Esophagus squamous epithelium (tissue), 5 donors: ENCODE measurements around the gene ETS1. TPM values are rescaled to one million over a fixed set of nuclear protein-coding genes. Genes with fewer than 3 reads are reported as not detected.

Experiments
- DNase-seq: peaks from one replicate; lab custom pipeline; 2025; lab: John Stamatoyannopoulos, UW
- H3K27ac ChIP-seq, 4 donors: fragments of 200-600 bp; sonication (generic); one replicate each; pipeline ENCODE4 v1.5.1; 2016 to 2019; ENCODE audit warnings: mild to moderate bottlenecking in 1 of 4
- H3K27me3 ChIP-seq, 4 donors: fragments of 200-600 bp; sonication (generic); 1 replicate in 3 of 4; 2 replicates in 1 of 4; pipeline versions ENCODE4 v1.5.1 to v1.6.0; 2017 to 2021; ENCODE audit warnings: antibody characterized with exemption in 1 of 4
- H3K36me3 ChIP-seq, 3 donors: fragments of 200-600 bp; sonication (generic); one replicate each; pipeline ENCODE4 v1.5.1; 2016 to 2019
- H3K4me1 ChIP-seq, 3 donors: fragments of 200-600 bp; sonication (generic); one replicate each; pipeline ENCODE4 v1.5.1; 2017 to 2019
- H3K4me3 ChIP-seq, 4 donors: fragments of 200-600 bp; sonication (generic); 1 replicate in 3 of 4; 2 replicates in 1 of 4; pipeline ENCODE4 v1.5.1; 2016 to 2019; ENCODE audit warnings: mild to moderate bottlenecking in 2 of 4, moderate library complexity in 1 of 4
- H3K9me3 ChIP-seq, 3 donors: fragments of 200-600 bp; sonication (generic); one replicate each; pipeline ENCODE4 v1.5.1; 2016 to 2019
- POLR2A ChIP-seq, 4 donors: fragments of 450-650 bp; IDR thresholded peaks; one replicate each; pipeline ENCODE4 v1.6.1; 2017; ENCODE audit warnings: antibody characterized with exemption in 4 of 4, mild to moderate bottlenecking in 4 of 4, moderate library complexity in 3 of 4
- WGBS, 2 donors: methylation state at CpG; one replicate each; pipeline ENCODE4 v1.1.5; 2018; 5-methylcytosine and 5-hydroxymethylcytosine counted together
- intact Hi-C: fragments of 100-400 bp; cut with DNase I; formaldehyde crosslinking; loops from one replicate; pipeline ENCODE4 v1.15.0; 2022
- total RNA-seq, 4 donors: library from RNA; depleted of rRNA; stranded (reverse); fragments of >200 nt; gene quantifications; one replicate each; pipeline ENCODE4 v1.1.0, GENCODE V29; 2016
- TF ChIP-seq, protein P1 (sequence below), 6 experiments: fragments of 450-650 bp in 4 of 6; fragments of 200-600 bp in 2 of 6; sonication (generic) in 2 of 6; IDR thresholded peaks; one replicate each; pipeline ENCODE4 v1.5.1; 2016 to 2019; ENCODE audit warnings: antibody characterized with exemption in 6 of 6, mild to moderate bottlenecking in 4 of 6, moderate library complexity in 4 of 6
- donor health status: DM: yes; HTN: yes; CAD: no.

The ETS1 gene
- total RNA-seq, 4 donors from 2014 or later = 3.4 to 37.0 (median 16.4) TPM

DNA sequence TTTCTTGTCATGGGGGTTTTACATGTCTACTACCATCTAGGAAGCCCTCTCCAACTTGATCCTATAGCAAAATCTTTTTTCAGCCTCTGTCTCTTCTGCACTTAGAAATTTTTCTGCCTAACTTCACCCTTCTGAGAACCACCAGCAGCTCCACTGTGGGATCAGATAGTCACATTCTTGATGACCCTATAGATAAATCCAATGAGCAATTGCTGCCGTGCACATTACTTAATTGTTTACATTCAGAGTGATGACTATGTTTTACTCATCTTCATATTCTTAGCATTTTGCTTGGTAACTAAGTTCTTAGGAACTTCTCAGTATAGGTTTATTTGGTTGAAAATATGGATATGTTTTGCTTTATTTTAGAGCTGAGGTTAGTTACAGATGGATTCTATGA is 12.4 kb upstream of the ETS1 start:
- Histone ChIP-seq H3K9me3 (no peaks in the 10 kb centered on the region), H3K36me3 (no peaks in the 10 kb centered on the region), H3K4me3 (no peak overlapping the region), H3K4me1 (no peaks in the 10 kb centered on the region), H3K27ac (no peak overlapping the region), H3K27me3 (peaks cover 0 to 10% (median 0%) of the 10 kb centered on the region in 4 donors)
- DNase-seq = no peak
- no peak for TF ChIP-seq POLR2A (IDR thresholded peaks at IDR 0.05)
- TF ChIP-seq, protein P1, sequence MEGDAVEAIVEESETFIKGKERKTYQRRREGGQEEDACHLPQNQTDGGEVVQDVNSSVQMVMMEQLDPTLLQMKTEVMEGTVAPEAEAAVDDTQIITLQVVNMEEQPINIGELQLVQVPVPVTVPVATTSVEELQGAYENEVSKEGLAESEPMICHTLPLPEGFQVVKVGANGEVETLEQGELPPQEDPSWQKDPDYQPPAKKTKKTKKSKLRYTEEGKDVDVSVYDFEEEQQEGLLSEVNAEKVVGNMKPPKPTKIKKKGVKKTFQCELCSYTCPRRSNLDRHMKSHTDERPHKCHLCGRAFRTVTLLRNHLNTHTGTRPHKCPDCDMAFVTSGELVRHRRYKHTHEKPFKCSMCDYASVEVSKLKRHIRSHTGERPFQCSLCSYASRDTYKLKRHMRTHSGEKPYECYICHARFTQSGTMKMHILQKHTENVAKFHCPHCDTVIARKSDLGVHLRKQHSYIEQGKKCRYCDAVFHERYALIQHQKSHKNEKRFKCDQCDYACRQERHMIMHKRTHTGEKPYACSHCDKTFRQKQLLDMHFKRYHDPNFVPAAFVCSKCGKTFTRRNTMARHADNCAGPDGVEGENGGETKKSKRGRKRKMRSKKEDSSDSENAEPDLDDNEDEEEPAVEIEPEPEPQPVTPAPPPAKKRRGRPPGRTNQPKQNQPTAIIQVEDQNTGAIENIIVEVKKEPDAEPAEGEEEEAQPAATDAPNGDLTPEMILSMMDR (IDR thresholded peaks at IDR 0.05) = no peak
- intact Hi-C loops = no loop called here
- WGBS, 2 donors = 45 to 50% methylated on average over 1 of the region's 1 CpG

DNA sequence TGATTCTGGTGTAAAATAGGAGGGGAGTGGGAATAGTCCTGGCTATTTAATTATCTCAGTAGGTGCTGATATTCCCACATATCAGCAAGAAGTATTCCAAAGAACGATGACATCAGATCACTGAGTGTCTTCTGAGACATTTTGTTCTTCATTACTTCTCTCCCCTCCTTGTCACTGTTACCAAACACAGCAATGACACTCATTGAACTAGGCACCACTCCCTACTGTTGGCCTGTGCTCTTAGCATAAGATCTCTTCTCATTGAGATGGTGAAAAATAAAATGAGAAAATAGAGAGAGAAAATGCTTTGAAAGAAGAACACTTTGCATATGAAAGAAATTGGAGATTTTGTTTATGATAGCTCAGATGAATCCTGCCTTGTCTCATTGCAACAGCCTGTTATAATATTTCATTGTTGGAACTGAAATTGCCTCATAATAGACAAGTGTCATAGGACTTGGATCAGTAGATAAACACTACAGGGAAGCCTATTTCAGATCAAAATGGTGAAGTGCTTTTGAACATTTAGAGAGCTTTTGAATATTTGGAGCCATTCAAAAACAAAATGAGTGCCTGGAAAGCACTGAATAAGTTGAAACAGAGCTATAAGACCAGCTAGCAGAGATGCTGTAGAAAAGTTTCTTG is 11.3 kb upstream of the ETS1 start:
- Histone ChIP-seq H3K4me3 (no peak overlapping the region), H3K4me1 (no peaks in the 10 kb centered on the region), H3K9me3 (no peaks in the 10 kb centered on the region), H3K27me3 (peaks cover 0 to 16% (median 0%) of the 10 kb centered on the region in 4 donors), H3K36me3 (no peaks in the 10 kb centered on the region), H3K27ac (no peak overlapping the region)
- DNase-seq = no peak
- TF ChIP-seq, protein P1 (IDR thresholded peaks at IDR 0.05) = no peak
- TF ChIP-seq POLR2A (IDR thresholded peaks at IDR 0.05) = no peak
- intact Hi-C loops = no loop called here
- WGBS, 2 donors = 56 to 73% methylated on average over 1 of the region's 1 CpG

DNA sequence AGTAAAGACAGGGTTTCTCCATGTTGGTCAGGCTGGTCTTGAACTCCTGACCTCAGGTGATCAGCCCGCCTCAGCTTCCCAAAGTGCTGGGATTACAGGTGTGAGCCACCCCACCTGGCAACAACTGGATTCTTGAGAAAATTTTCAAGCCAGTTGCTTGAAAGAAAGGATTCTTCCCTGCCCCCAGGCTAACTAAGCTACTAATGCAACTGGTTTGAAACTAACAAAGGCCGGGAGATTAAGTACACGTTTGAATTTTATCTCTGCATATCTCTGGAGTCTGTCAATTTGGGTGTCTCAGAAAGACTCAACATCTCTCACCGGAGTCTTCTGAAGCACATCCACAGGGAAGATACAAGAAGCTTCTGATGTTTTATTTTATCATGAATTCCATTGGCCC is 10.7 kb upstream of the ETS1 start:
- no peaks in the 10 kb centered on the region for H3K4me1 ChIP-seq
- no peak for DNase-seq
- TF ChIP-seq POLR2A (IDR thresholded peaks at IDR 0.05) = no peak
- TF ChIP-seq, protein P1 (IDR thresholded peaks at IDR 0.05) = no peak
- peaks cover 0 to 21% (median 0%) of the 10 kb centered on the region in 4 donors for H3K27me3 ChIP-seq
- H3K27ac ChIP-seq = no peak overlapping the region
- H3K9me3 ChIP-seq = no peaks in the 10 kb centered on the region
- H3K36me3 ChIP-seq = no peaks in the 10 kb centered on the region
- WGBS, 2 donors = 70 to 72% methylated on average over 3 to 4 of the region's 4 CpGs
- intact Hi-C loops = no loop called here
- H3K4me3 ChIP-seq = no peak overlapping the region

DNA sequence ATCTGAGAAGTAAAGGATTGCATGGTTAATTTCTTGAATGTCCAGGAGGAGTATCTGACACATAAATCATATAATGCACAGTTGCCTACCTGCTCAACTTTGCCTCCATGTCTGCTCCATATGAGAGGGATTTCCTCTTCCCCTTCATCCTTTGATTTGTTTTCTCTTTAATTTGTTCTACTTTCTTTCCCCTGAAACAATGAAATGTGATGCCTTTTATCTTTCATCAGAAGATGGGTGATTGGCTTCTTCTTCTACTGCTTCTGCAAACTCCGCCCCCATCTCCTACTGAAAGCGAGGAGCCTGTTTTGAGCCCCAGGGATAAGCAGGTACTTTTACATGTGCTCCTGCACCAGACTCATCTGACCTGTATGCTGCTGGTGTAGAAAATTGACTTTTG is 9.9 kb upstream of the ETS1 start:
- H3K9me3 ChIP-seq = no peaks in the 10 kb centered on the region
- H3K4me1 ChIP-seq = no peaks in the 10 kb centered on the region
- intact Hi-C loops = no loop called here
- H3K36me3 ChIP-seq = no peaks in the 10 kb centered on the region
- WGBS, 2 donors = 85 to 90% methylated on average over 2 of the region's 2 CpGs
- TF ChIP-seq, protein P1 (IDR thresholded peaks at IDR 0.05) = no peak
- TF ChIP-seq POLR2A (IDR thresholded peaks at IDR 0.05) = no peak
- no peak overlapping the region for H3K27ac ChIP-seq
- peaks cover 0 to 30% (median 0%) of the 10 kb centered on the region in 4 donors for H3K27me3 ChIP-seq
- no peak overlapping the region for H3K4me3 ChIP-seq
- no peak for DNase-seq

DNA sequence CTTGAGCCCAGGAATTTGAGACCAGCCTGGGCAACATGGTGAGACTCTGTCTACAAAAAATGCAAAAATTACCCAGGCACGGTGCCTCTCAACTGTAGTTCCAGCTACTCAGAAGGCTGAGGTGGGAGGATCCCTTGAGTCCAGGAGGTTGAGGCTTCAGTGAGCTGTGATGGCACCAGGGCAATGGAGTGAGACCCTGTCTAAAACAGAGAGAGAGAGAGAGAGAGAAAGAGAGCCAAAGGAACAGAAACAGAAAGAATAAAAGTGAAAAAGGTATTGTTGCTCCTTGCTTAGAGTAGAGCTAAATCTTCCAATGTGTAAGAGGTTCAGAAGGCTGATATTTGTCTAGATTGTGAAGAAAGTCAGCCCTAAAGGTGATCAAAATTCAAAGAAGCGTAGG is 8.9 kb upstream of the ETS1 start:
- H3K4me3 ChIP-seq = no peak overlapping the region
- intact Hi-C loops = no loop called here
- DNase-seq = no peak
- H3K27ac ChIP-seq = no peak overlapping the region
- no peak for TF ChIP-seq POLR2A (IDR thresholded peaks at IDR 0.05)
- TF ChIP-seq, protein P1 (IDR thresholded peaks at IDR 0.05) = no peak
- no peaks in the 10 kb centered on the region for H3K9me3 ChIP-seq
- no peaks in the 10 kb centered on the region for H3K4me1 ChIP-seq
- WGBS, 2 donors = 74 to 81% methylated on average over 2 of the region's 2 CpGs
- H3K27me3 ChIP-seq = peaks cover 0 to 37% (median 0%) of the 10 kb centered on the region in 4 donors
- no peaks in the 10 kb centered on the region for H3K36me3 ChIP-seq
